HG02840 (cell line): Measurements from ENCODE around the gene TBC1D9B.
A peak's percentile ranks its signal among the peaks of the same experiment; 100 is the strongest.

Source experiments
- ATAC-seq: cut with Tn5 transposase; IDR thresholded peaks from one replicate; pipeline ENCODE4 v1.9.1; 2021; ENCODE audit warnings: mild to moderate bottlenecking, moderate library complexity, moderate number of reproducible peaks; ENCODE audit not compliant: unreplicated experiment, low FRiP score

TBC1D9B gene

DNA sequence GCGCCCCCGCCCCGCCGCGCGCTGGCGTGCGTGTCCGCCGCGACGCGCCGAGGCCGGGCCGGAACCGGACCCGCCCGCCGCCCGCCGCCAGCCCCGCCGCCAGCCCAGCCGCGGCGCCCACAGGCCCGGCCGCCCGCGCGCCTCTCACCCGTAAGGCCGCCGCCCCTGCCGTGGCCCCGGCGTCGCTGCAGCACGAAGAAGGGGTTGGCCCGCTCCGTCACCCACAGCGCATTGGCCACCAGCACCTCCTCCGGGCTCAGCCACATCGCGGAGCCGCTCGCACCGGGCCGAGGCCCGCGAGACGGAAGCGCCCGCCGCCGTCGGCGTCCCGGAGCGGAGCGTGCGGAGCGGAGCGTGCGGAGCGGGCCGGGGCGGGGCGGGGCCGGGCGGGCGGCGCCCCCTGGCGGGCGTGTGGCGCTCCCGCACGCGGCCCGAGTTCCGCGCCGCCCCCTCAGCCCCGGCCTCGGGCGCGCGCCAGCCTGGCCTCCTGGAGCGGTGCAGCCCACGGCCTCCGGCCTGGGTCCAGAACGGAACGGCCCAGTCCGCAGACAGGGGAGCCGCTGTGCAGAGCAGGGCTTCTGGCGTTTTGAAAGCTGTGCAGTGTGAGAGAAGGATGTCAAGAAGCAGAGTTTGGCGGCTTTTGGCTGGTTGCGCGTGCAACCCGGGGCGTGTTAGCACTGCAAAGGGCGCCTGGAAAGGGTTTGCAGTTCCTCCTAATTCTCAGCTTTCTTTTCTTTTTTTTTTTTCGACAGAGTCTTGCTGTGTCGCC, at the start of gene TBC1D9B:
Gene TBC1D9B (minus strand): TSS at position 342 of the 769 bp plus-strand sequence. CDS start 76 bp downstream, at position 266.
- ATAC-seq = peak; percentile 66

DNA sequence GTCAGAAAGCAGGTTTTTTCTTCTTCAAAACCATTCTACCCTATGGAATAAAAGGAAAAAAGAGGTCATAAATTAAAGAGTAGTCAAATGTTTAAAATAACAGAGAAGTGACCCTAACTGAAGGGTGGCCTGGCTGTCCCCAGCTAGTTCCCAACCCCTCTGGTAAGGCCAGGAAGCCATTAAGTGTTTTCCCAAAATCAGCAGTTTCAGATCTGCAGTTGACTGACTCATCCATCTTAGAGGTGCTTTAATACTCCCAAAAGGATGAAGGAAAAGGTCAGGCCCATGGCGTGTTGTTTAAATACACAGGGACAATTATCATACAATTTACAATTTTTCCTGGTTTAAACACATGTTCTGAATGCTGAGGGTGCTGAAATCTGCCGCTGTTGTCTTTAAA, 47.9 kb upstream of the TBC1D9B start:
- ATAC-seq = no peak

DNA sequence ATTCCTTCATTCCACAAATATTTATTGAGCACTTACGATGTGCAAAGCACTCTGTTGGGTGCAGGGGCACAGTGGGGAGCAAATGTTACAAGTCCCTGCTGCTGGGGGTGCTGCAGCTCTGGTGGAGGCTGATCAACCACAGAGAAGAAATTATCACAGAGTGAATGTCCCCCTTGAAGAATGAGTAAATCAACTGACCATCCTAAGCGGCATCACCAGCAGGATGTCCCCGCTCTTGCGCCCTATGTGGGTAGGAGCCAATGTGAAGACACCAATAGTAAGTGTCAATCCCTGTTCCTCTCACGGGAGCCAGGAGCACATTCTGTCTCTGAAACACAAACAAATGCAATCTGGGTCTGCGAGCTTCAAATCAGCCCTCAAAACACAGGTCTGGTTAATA, 47.4 kb upstream of the TBC1D9B start:
- ATAC-seq = no peak

DNA sequence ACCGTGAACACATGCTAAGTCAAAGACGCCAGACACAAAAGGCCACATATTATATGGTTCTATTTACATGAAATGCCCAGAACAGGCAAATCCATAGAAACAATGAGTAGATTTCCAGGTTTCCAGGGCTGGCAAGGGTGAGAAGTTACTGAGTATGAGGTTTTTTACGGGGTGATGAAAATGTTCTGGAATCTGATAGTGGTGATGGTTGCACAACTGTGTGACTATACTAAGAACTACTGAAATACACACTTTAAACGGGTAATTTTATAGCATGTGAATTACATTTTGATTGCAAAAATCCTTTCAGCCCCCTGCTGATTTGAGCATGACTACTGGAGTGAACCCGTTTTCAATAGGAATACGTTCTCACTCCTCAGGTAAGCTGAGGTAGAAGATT, 46.7 kb upstream of the TBC1D9B start:
- ATAC-seq = no peak

DNA sequence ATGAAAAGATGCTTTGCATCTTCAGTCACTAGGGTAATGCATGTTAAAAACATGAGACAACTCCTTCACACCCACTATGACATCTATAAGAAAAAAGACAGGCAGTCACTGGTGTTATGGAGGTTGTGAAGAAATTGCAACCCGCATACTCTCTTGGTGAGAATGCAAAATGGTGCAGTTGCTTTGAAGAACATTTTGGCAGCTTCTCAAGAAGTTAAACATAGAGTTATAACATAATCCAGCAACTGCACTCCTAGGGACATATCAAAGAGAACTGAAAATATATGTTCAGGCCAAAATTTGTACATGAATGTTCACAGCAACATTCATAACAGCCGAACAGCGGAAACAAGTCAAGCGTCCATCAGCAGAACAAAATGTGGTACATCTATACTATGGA, 46.3 kb upstream of the TBC1D9B start:
- ATAC-seq = no peak

DNA sequence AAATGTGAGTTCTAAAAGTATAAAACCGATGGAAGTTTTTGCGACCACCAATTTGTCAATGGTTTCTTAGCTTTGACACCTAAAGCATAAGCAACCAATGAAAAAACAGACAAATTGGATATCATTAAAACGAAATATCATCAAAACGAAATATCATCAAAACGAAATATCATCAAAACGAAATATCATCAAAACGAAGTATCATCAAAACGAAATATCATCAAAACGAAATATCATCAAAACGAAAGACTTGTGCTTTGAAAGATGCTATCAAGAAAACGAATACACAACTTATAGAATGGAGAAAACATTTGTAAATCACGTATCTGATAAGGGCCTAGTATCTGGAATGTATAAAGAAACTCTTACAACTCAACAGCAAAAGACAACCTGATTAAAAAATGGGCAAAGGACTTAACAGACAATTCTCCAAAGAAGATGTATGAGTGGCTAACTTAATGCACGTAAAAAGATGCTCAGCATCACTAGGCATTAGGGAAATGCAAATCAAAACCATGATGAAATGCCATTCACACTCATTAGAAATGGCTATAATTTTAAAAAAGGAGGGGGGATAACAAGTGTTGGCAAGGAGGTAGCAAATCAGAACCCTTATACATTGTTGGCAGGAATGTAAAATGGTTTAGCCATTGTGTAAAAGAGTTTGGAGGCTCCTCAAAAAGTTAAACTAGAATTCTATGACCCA, 29.4 kb upstream of the TBC1D9B start:
- ATAC-seq = no peak

DNA sequence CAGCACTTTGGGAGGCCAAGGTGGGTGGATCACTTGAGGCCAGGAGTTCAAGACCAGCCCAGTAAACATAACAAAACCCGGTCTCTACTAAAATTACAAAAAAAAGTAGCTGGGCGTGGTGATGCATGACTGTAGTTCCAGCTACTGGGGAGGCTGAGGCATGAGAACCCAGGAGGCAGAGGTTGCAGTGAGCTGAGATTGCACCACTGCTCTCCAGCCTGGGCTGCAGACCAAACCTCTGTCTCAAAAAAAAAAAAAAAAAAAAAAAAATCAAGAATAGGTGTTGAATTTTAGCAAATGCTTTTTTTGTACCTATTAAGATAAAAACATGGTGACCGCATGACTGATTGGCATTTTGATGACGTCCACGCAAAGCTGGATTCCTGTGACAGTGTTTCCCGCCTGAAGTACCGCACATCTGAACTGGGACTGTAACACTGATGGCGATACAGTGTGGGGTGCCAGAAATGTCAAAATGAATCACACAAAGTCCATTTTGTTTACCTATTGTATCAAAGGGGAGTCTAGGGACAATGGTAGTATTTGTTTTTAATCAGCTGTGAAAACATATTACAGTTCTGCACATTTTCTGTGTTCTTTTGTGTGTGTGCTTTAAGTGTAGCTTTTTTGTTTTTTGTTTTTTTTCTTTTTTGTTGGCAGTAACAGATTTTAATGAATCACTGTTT, 23.2 kb upstream of the TBC1D9B start:
- no peak for ATAC-seq

DNA sequence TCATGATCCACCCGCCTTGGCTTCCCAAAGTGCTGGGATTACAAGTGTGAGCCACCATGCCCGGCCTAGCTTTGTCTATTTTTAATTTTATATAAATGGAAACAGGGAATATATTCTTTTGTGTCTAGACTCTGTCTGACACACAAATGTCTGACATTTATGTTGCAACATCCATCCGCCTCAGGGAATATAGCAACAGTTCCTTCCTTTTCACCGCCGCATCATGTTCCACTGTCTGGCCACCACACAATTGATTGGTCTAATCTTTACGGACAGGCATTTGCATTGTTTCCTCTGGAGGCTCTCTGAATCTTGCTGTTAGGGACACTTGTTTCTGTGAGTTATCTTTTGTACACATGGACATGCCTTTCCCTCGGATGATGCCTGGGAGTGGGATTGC, 20.1 kb upstream of the TBC1D9B start:
- no peak for ATAC-seq

DNA sequence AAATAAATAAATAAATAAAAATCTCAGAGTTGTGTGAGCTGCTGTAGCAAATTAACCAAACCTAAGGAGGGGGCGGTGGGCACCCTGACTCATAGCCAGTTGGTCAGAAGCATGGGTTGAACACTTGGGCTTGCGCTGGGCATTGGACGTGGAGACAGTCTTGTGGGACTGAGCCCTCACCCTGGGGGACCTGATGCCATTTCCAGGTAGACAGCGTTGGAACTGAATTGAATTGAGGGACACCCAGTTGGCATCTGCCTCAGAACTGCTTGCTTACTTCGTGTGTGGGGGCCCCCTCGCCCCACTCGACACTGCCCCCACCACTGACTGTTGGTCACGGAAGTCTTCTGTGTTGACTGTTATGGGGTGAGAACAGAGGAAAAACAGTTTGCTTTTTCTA, 19.0 kb upstream of the TBC1D9B start:
- ATAC-seq = no peak

DNA sequence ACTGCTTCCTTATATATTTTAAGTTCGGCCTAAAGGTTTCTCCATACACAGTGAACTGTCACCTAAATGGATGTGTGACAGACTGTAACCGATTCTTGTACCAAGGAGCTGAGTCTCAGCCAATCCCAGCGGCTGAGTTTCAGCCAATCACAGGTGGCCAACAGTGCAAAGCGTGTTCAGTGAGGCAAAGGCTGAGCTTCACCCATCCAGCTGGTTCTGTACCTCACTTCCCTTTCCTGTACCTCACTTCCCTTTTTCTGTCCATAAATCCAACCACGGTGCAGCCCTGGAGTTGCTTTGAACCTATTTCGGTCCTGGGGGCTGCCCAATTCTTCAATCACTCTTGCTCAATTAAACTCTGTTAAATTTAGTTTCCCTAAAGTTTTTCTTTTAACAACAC, 15.7 kb upstream of the TBC1D9B start:
- no peak for ATAC-seq

DNA sequence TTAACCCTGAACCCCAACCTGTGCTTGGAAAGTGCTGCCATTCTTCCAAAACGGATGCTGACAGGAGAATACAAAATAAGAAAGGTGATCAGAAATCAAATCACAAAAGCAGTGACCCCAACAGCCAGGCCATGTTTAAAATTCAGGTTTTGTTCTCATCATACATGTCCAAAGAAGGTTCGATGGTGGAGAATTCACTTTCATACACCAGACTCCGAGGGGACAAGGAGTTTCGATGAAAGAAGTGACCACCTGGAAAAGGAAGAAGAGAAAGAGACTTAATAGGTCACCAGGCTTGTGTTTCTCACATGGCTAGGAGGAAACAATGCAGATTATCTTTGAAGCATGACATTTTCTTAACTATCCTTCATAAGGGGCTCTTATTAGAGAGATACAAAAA, 12.5 kb upstream of the TBC1D9B start:
- no peak for ATAC-seq

DNA sequence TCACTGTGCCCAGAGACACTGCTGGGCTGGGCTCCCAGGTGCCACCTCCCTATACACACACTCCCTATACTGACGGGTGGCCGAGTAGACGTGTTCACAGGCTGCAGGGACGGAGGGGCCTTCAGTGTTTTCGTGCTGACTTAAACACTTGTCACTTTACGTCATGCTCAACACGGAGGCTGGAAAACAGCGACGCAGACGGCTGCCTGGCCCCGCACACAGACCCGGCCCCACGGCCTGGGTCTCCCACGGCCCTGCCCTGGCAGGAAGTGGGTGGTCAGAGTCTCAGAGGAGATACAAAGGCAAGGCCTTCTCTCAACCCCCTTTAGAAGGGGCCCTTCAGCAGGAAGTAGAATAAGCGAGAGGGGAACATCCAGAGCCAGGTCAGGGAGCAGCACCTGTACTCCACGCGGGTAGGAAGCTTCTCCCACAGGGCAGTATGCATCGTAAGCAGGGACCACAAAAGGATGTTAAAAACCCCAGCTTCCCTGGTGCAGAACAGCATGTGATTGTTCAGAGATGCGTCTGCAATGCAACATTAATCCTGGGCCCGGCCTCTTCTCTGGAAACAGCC, 11.9 kb upstream of the TBC1D9B start:
- no peak for ATAC-seq

DNA sequence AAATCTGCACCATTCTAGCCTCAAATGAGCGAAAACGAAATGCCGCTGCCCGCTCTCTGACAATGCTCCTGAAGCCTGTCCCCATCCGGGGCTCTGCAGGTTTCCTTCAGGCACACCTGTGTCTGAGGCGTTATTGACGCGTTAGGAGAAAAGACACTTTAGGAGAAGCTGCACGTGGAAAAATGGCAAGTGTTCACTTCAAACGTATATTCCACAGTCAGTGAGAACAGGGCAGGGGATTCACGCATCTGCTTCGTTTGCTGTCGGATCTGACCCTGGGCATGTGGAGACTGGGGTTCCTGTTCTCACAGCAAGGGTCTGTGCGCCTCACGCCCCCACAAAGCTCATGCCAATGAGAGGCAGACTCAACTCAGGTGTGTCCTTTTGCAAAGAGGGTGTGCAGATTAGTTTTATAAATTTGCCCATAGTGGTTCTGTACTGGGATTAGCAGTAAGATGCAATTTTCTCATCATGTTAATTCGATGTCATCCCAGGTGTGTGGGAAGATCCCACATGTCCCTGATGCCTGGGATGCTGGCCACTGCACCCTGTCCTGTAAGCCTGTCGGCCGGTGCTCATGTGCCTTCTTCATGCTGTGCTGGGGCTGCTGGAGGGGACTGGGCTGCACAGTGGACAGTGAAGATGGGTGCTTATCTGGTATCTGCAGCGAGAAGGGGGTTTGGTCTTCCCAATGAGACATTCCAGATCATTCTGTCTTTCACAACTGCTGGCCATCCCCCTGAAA, 11.2 kb upstream of the TBC1D9B start:
- no peak for ATAC-seq

DNA sequence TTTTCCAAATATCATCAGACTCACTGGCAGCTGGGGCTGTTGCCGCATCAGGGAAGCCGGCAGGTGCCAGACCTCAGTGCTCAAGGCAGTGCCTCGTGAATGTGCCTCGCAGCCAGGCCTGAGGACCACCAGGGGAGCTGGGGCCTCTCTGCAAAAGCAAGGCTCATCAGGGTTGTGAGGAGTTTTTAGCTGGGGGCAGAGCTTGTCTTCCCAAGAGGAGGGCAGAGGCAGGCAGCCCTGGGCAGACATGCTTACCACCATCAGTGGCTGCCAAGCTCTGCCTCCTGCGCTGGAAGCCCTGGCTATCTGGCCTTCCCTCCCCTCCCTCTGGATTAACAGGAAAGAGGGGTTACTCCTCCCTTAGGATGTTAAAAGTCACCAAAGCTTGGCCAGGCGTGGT, 8.8 kb upstream of the TBC1D9B start:
- no peak for ATAC-seq

DNA sequence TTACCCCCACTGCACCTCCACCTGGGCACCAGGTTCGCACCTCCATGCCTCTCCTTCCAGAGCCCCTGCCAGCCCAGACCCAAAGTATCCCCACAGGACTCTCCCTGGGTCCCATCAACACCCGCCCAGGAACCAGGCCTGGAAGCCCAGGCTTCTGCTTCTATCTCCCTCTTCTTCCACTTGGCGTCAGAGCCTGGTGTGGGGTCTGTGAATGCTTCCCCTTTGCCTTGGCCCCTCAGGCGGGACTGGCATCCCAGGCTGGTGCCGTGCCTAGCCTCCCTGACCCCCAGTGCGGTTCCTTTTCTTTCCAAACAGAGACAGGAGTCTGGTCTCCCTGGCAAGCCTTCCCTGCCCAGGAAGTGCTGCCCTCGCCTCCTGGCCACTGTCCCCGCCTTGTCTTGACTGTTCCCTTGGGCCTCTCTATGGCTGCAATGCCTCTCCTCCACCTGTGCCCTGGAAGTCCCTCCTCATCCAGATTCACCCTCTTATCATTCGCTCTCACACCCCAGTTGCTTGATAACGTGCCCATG, 7.8 kb upstream of the TBC1D9B start:
- no peak for ATAC-seq

DNA sequence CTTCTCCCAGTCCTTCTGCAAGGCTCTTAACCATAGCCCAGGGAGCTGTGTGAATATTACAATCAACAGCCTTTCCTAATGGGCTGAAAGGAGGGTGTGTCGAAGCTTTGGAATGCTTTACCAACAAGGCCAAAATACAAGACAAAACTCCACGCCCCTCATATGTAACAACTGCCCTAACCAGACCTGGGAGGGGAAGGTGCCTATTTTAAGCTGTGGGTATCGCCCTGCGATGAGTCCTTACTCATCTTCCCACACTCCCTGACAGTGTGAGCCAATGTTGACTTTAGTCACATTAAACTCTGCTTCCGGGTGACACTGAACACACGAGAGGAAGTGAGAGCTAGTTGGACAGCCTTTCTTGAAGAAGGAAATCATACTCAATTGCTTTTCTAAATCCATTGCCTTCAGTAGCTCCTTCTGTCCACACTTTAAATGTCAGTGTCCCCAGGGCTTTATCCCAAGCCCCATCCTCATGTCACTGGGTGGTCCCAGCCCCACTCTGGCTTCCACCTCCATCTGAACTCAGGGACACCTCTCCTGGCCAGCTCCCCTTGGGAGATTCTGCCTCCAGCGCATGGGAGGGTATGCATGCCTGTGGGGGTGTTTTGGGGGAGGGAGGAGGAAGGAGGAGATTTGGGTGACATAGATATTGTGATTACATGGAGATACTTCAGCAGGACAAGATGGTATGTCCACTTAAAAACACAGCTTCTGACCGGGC, 6.5 kb upstream of the TBC1D9B start:
- ATAC-seq = no peak

DNA sequence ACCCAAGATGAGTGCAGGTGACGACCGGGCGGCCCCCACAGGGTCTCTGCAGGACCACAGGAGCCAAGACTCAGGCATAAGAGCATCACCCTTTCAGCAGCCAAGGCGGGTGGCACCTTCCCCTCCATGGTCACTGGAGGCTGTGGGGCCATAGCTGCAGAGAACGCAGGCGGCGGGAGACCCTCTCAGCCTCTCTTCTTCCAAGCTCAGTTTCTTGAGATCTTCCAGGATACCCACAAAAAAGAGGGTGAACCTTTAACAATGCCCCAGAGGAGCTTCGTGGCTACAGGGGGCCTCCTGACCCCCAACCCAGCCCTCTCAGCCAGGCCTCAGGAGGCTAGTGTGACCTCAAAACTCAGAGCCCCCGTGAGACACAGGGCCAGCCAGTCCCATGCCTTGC, 5.8 kb upstream of the TBC1D9B start:
- ATAC-seq = no peak

DNA sequence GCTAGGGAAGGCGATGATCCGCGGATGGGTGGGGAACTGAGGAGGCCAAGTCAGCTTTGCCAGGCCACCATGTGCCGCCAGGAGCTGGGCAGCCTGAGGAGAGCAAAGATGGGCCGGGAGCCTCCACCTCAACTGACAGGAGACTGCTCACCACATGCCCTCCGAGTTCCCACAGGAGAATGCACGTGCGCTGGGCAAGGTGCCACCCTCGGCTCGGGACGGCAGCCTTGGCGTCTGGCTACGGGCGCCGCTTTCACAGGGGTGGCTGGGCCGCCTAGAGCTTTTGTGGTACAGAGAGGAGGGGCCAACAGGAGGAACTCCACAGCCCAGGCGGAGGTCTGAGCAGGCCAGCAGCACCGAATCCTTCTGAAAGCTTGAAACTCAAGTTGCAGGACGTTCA, 5.3 kb upstream of the TBC1D9B start:
- ATAC-seq = no peak

DNA sequence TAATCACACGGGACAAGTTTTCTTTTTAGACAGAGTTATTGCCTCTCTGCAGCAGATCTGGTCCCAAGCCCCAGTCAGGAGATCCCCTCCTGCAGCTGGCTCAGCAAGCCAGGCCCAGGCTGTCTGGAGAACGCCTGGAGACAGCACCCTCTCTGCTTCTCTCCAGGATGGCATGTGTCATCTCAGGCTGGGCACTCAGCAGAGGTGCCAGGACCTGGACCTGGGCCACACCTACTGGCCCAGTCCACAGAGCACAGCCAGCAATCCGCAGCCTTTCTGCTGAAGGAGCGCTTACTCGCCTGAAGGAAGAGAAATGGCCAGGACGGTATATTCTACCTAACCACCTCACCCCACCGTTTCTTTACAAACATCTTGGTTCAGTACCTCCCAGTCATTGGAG, 4.7 kb upstream of the TBC1D9B start:
- ATAC-seq = no peak

DNA sequence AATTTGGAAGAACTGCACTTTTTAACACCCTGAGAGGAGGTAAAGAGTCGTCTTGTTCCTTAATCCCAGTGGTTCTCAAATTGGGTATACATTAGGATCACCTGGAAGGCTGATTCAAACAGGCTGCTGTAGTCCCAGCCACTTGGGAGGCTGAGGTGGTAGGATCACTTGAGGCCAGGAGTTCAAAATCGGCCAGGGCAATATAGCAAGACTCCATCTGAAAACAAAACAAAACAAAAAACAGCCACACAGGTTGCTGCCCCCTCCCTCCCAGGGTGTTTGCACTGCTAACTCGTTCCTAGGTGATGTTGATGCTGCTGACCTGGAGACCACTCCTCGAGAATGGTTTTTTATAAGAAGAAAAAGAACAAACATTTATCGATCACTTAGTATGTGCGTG, 1.5 kb upstream of the TBC1D9B start:
- ATAC-seq = no peak
